HG03280 (cell line): ENCODE data around the gene UNG.

Experiments used
- ATAC-seq: cut with Tn5 transposase; IDR thresholded peaks from one replicate; pipeline ENCODE4 v1.9.1; 2021; ENCODE audit warnings: mild to moderate bottlenecking, moderate library complexity; ENCODE audit not compliant: unreplicated experiment

UNG gene

GRCh38 chr12:109088818-109089217, 8.6 kb upstream of the UNG start:
- ATAC-seq = no peak

GRCh38 chr12:109089683-109090082, 7.7 kb upstream of the UNG start:
- ATAC-seq = no peak

- ATAC-seq = no peak
These were observed 4.8 kb upstream of the UNG start for GRCh38 chr12:109092497-109093021.

GRCh38 chr12:109093022-109093918, 4.1 kb upstream of the UNG start, which contains the start of gene ALKBH2:
Gene ALKBH2, minus strand, starts transcription at chr12:109093472. Its CDS starts 686 bp downstream, at chr12:109092786.
- peak; percentile 69 for ATAC-seq

- no peak for ATAC-seq
These were observed 310 bp upstream of the UNG start for GRCh38 chr12:109097140-109097434.

- peak; percentile 21 for ATAC-seq
These were observed 797 bp downstream of the UNG start for GRCh38 chr12:109098183-109098604.

- no peak for ATAC-seq
These were observed 1.3 kb downstream of the UNG start for GRCh38 chr12:109098651-109099050.

GRCh38 chr12:109099431-109100020, 2.1 kb downstream of the UNG start:
- ATAC-seq = no peak

- no peak for ATAC-seq
These were observed 3.3 kb downstream of the UNG start for GRCh38 chr12:109100741-109101140.

- ATAC-seq = no peak
These were observed 5.1 kb downstream of the UNG start for GRCh38 chr12:109102491-109102890.

GRCh38 chr12:109105176-109105575, 7.8 kb downstream of the UNG start:
- no peak for ATAC-seq

GRCh38 chr12:109109746-109110350, 12.5 kb downstream of the UNG start:
- no peak for ATAC-seq

GRCh38 chr12:109110988-109111495, 13.6 kb downstream of the UNG start:
- no peak for ATAC-seq

- no peak for ATAC-seq
These were observed 15.5 kb downstream of the UNG start for GRCh38 chr12:109112720-109113465.

GRCh38 chr12:109113661-109114321, 16.4 kb downstream of the UNG start:
- ATAC-seq = no peak

GRCh38 chr12:109114644-109115043, 17.2 kb downstream of the UNG start:
- no peak for ATAC-seq

GRCh38 chr12:109115404-109115757, 18.0 kb downstream of the UNG start:
- ATAC-seq = no peak

GRCh38 chr12:109115758-109116610, 18.6 kb downstream of the UNG start, which contains the start of gene ACACB:
Gene ACACB, plus strand, starts transcription at chr12:109116587. Its CDS starts 22,819 bp downstream, at chr12:109139406.
- ATAC-seq = no peak

- no peak for ATAC-seq
These were observed 19.2 kb downstream of the UNG start for GRCh38 chr12:109116611-109116949.
